Stimulated activated naive CD8-positive, alpha-beta T cell treated with anti-CD3 and anti-CD28 coated beads, Interleukin-15, amount 100 ng/mL, for 72 hours (primary cell): ENCODE results near the gene FNDC8.
A peak's percentile ranks its signal among the peaks of the same experiment; 100 is the strongest.
"Not testable (repeated sequence)": the region's sequence is repeated elsewhere in the genome, so short reads cannot be mapped to it uniquely, and the experiment has no call there.

ENCODE experiments used
- ATAC-seq: fragments of 150-1000 bp; cut with Tn5 transposase; 2 replicates; pipeline ENCODE4 v1.10.0; 2021; ENCODE audit warnings: mild to moderate bottlenecking, moderate library complexity
- DNase-seq, 2 donors: peaks; one replicate each; pipeline ENCODE4 v3.0.0; 2021 to 2022
- H3K27ac Mint-ChIP-seq, 2 donors: one replicate each; pipeline ENCODE4 v1.8.0; 2022; ENCODE audit warnings: mild to moderate bottlenecking in 2 of 2, mixed read lengths in 2 of 2, moderate library complexity in 2 of 2
- H3K27me3 Mint-ChIP-seq: one replicate; pipeline ENCODE4 v1.8.0; 2022; ENCODE audit warnings: mixed read lengths
- H3K4me1 Mint-ChIP-seq: one replicate; pipeline ENCODE4 v1.8.0; 2022; ENCODE audit warnings: mild to moderate bottlenecking, mixed read lengths
- H3K4me3 Mint-ChIP-seq, 2 donors: one replicate each; pipeline ENCODE4 v1.8.0; 2022; ENCODE audit warnings: mild to moderate bottlenecking in 2 of 2, mixed read lengths in 2 of 2, moderate library complexity in 1 of 2
- H3K9me3 Mint-ChIP-seq, 2 donors: one replicate each; pipeline ENCODE4 v1.8.0; 2022; ENCODE audit warnings: mixed read lengths in 2 of 2

Gene FNDC8

DNA sequence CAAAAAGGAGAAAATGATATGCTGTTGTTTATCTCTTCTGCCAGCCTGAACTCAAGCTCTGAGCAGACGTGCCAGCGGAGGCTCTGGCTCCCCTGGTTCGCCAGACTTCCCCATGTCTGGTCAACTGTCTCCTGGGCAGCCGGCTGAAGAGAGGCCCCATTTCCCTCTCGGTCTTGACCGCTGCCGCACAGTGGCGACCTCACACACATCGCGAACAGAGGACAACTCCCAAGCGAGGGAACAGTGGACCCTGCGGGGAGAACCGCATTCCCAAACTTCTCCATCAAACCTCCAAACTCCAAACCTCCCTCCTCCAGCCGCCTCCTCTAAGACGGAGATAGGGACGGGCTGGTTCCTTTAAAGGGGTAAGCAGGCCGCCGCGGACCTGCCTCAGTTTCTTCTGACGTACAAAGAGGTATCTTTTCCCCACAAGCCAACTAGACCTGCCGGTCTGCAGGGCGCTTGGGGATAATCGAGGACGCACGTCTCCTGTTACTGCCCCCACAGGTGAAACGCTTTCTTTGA lies 33.0 kb upstream of the FNDC8 start:
- peaks cover 74% of the 10 kb centered on the region for H3K4me1 Mint-ChIP-seq
- no peaks in the 10 kb centered on the region for H3K27me3 Mint-ChIP-seq
- ATAC-seq (peak; percentile 19), DNase-seq (peak in 1 of 2 donors; percentile 57)
- H3K4me3 Mint-ChIP-seq = peak overlapping the region; percentile 95 to 96
- H3K9me3 Mint-ChIP-seq = no peaks in the 10 kb centered on the region
- H3K27ac Mint-ChIP-seq = peak overlapping the region; percentile 93 to 98

DNA sequence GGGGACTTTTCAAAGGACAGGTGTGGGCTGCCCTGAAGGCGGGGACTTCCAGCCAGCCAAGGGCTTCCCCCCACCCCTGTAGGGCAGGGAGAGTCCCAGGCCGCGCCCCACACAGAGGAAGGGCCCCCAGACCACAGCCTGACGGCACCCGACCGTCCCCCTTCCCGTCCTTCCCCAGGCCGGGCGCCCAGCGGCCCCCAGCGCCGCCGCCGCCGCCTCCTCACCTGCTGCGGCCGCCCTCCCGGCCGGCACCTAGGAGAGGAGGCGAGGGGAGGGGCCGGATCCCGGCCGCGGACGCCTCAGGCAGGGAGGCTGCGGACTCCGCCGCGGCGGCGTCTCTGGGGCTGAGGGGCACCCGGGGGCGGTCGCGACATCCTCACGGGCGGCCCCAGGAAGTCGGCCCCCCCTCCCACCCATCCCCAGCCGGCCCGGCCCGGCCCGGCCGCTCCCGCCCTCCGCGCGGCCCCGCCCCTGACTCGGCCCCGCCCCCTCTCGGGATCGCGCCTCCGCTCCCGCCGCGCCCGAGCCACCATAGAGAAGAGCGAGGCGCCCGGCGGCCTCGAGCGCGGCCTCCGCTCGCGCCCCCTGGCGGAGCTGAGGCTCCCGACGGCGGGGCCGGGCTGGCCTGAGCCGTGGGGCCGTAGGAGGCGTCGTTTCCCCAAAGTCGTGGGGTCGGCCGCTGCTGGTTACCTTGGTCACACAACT lies 32.4 kb upstream of the FNDC8 start:
- peak overlapping the region; percentile 95 to 96 for H3K4me3 Mint-ChIP-seq
- peak overlapping the region; percentile 94 to 98 for H3K27ac Mint-ChIP-seq
- DNase-seq (peak; percentile 94), ATAC-seq (peak; percentile 89)
- H3K4me1 Mint-ChIP-seq = peaks cover 67% of the 10 kb centered on the region
- H3K27me3 Mint-ChIP-seq = no peaks in the 10 kb centered on the region
- no peaks in the 10 kb centered on the region for H3K9me3 Mint-ChIP-seq

DNA sequence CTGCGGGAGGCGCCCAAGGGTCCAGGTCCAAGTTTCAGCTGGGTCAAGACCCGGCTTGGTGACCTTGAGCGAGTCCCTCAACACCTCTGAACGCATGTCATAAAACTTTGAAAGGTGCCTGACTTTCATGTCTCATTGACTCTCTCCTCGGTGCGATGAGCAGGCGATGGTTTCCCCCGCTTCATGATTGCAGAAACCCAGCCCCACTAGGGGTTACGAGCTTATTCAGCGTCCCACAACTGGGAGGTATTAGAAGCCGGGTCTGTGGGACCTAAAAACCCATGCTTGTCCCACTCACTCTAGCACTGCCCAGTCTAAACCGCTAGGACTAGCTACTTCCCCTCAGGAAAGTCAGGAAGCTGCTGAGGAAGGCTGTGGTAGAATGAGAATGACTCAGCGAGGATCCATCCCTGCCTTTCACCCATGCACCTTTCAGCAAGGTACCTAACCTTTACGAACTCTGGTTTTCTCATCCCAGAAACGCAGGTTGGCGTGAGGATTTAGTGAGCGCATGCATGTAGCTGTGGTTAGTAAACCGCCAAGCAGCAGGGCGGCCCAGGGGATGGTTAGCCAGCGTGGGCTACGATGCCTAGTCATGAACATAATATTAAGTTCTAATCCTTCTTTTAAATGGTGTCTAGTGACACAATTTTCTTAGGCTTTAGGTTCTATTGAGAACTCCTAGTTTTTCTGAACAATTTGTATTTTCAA lies 31.7 kb upstream of the FNDC8 start:
- H3K27me3 Mint-ChIP-seq = no peaks in the 10 kb centered on the region
- DNase-seq (peak in 1 of 2 donors; percentile 44), ATAC-seq (peak; percentile 45)
- peaks cover 60% of the 10 kb centered on the region for H3K4me1 Mint-ChIP-seq
- H3K4me3 Mint-ChIP-seq = peak overlapping the region; percentile 87 to 88
- no peaks in the 10 kb centered on the region for H3K9me3 Mint-ChIP-seq
- H3K27ac Mint-ChIP-seq = peak overlapping the region; percentile 92 to 94

DNA sequence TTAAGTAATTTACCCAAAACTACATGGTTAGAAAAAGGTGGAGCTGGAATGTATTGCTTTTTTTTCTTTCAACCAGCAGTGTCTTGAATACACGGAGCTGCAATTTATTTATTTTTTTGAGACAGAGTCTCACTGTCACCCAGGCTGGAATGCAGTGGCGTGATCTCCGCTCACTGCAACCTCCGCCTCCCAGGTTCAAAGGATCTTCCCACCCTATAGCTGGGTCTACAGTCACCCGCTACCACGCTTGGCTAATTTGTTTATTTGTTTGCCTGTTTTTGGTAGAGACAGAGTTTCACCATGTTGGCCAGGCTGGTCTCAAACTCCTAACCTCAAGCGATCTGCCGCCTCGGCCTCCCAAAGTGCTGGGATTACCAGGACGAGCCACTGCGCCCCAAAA lies 30.7 kb upstream of the FNDC8 start:
- not testable (repeated sequence) for DNase-seq, H3K27ac Mint-ChIP-seq, H3K9me3 Mint-ChIP-seq, ATAC-seq, H3K27me3 Mint-ChIP-seq
- Mint-ChIP-seq H3K4me3 (peak overlapping the region; percentile 26 to 42), H3K4me1 (peaks cover 51% of the 10 kb centered on the region)

DNA sequence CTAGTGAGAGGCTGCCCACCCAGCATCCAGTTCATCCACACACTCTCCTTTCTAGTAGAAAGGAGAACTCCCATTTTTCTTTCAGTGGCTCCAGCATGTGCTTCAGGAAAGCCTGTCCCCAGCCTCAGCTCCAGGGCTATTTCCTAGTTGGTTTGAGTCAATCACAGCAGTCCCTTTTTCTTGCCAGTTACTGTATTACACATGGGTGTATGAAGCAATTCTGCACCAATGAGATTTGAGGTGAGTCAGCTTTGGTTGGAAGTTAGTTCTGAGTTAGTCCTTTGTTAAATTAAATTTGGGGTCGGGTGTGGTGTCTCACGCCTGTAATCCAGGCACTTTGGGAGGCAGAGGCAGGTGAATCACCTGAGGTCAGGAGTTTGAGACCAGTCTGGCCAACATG lies 26.5 kb upstream of the FNDC8 start:
- ATAC-seq (no peak), DNase-seq (no peak)
- H3K4me3 Mint-ChIP-seq = no peak overlapping the region
- H3K4me1 Mint-ChIP-seq = peaks cover 21% of the 10 kb centered on the region
- H3K9me3 Mint-ChIP-seq = no peaks in the 10 kb centered on the region
- H3K27ac Mint-ChIP-seq = no peak overlapping the region
- H3K27me3 Mint-ChIP-seq = no peaks in the 10 kb centered on the region

DNA sequence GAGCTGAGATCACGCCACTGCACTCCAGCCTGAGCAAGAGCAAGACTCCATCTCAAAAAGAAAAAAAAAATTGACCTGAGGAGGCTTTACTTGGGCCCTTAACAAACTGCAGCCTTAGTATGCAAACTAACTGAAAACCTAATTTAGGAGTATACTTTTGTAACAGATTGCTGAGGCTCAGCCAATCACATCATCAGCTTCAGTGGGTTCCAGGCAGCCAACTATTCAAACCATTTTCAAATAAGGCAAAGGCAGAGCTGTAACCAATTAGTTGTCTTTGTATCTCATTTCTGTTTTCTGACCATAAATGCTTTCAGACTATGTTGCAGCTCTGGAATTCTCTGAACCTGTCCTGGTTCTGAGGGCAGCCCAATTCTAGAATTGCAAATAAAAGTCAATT lies 25.7 kb upstream of the FNDC8 start:
- Mint-ChIP-seq H3K27ac (no peak overlapping the region), H3K4me1 (peaks cover 13% of the 10 kb centered on the region), H3K4me3 (no peak overlapping the region), H3K9me3 (no peaks in the 10 kb centered on the region), H3K27me3 (no peaks in the 10 kb centered on the region)
- ATAC-seq = no peak
- DNase-seq = no peak

DNA sequence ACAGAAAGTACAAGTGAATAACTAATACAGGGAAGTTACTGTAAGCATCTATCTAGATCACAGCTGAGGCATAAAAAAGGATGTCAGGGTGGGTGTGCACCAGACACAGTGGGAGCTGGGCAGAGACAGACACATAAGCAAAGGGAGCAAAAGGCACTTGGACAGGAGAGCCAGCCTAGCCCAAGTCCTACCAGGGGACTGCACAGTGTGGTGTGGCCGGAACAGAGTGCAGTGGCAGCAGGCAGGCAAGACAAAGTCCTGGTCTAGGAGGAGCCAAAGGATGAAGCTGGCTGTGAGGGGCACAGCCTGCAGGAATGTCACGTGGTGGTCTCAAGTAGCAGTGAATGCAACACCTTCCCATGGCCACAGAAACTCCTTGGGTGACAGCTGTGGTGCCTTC lies 23.6 kb upstream of the FNDC8 start:
- ATAC-seq = no peak
- DNase-seq = no peak
- peaks cover 18% of the 10 kb centered on the region for H3K4me1 Mint-ChIP-seq
- H3K4me3 Mint-ChIP-seq = no peak overlapping the region
- no peak overlapping the region for H3K27ac Mint-ChIP-seq
- H3K27me3 Mint-ChIP-seq = no peaks in the 10 kb centered on the region
- no peaks in the 10 kb centered on the region for H3K9me3 Mint-ChIP-seq

DNA sequence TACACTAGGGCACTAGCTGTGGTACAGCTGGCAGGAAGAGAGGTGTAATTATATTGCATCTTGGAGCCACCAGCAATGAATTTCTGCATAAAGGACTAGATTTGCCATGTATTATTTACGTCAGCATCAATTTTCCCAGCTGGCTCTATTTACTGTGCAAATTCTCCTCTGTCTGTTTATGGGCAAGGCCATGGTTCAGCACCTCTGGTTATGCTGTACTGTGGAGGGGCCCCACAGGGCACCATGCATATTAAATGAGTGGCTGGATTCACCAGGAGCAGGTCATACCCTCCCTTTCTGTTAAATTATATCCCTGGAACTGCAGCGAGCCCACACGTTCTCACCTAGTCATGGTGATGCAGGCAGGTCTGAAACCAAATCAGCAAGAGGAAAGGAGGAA lies 21.5 kb upstream of the FNDC8 start:
- Mint-ChIP-seq H3K9me3 (no peaks in the 10 kb centered on the region), H3K4me1 (peaks cover 18% of the 10 kb centered on the region), H3K27me3 (no peaks in the 10 kb centered on the region), H3K4me3 (no peak overlapping the region), H3K27ac (no peak overlapping the region)
- ATAC-seq (no peak), DNase-seq (no peak)

DNA sequence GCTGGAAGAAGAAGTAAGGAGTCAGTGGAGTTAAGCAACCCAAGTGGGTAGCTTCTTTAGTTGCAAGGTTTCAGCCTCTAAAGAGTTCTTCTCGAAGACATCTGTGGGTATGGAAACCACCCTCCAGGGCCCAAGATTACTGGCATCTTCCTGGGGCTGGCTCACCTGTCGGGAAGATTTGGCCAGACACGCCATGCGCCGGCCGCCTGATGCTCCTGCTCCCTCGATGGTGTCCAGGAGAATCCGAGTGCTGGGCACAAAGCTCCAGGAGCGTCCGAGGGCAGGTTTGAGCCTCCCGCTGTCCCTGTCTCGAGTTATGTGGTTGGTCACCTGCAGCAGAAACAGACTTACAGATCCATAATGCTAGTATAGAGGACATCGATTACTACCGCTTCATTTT lies 20.4 kb upstream of the FNDC8 start:
- Mint-ChIP-seq H3K4me1 (peaks cover 18% of the 10 kb centered on the region), H3K27me3 (no peaks in the 10 kb centered on the region), H3K4me3 (no peak overlapping the region), H3K27ac (peak overlapping the region in 1 of 2 donors; percentile 8), H3K9me3 (no peaks in the 10 kb centered on the region)
- ATAC-seq (no peak), DNase-seq (no peak)

DNA sequence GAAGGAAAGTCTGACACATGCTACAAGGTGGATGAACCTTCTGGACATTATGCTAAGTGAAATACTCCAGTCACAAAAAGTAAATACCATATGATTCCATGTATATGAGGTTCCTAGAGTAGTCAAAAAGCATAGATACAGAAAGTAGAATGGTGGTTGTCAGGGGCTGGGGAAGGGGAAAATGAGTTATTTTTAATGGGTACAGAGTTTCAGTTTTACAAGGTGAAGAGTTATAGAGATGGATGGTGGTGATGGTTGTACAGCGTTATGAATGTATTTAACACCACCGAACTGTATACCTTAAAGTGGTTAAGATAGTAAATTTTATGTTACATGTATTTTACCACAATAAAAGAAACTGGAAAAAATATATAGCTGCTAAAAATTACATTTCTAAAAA lies 19.7 kb upstream of the FNDC8 start:
- ATAC-seq (peak; percentile 67), DNase-seq (no peak)
- Mint-ChIP-seq H3K27ac (no peak overlapping the region), H3K27me3 (no peaks in the 10 kb centered on the region), H3K4me3 (no peak overlapping the region), H3K9me3 (no peaks in the 10 kb centered on the region), H3K4me1 (peaks cover 18% of the 10 kb centered on the region)

DNA sequence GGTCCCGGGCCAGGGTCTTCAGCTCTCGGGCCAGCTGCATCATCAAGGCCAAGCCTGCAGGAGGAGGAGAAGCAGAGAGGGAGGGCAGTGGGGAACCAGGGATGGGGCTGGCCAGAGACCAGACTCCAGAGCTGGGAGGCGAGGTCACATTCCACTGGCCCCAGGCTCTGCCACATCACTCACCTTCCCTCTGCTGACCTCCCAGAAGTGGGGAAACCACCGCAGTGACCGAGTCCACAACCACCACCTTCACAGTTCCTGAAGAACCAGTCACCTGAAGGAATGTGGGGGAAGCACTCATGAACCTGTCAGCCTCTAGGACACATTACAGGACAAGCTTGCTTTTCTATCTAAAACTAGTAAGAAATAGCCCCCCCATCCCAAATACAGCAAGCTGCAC lies 18.1 kb upstream of the FNDC8 start:
- ATAC-seq (no peak), DNase-seq (no peak)
- peaks cover 12% of the 10 kb centered on the region for H3K4me1 Mint-ChIP-seq
- H3K27ac Mint-ChIP-seq = peak overlapping the region in 1 of 2 donors; percentile 59
- H3K27me3 Mint-ChIP-seq = no peaks in the 10 kb centered on the region
- no peak overlapping the region for H3K4me3 Mint-ChIP-seq
- H3K9me3 Mint-ChIP-seq = no peaks in the 10 kb centered on the region

DNA sequence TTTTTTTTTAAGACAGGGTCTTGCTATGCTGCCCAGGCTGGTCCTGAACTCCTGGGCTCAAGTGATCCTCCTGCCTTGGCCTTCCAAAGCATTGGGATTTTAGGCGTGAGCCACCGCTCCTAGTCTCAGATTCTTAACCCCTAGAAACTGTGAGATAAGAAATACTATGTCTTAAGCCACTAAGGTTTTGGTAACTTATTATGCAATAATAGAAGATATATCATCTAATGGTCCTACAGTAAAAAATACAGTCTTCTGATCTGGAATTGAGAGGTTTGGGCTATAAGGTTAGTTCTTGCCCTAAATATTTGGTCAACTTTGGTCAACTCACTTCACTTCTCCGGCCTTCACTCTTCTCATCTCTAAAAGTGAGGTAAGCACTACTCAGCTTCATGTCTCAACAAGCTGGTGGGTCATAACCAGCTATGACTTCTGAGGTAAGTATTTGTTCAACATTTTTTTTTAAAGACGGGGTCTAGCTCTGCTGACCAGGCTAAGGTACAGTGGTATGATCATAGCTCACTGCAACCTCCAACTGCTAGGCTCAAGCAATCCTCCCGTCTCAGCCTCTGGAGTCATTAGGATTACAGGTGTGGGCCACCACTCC lies 16.5 kb upstream of the FNDC8 start:
- ATAC-seq (no peak), DNase-seq (no peak)
- H3K9me3 Mint-ChIP-seq = no peaks in the 10 kb centered on the region
- H3K4me1 Mint-ChIP-seq = peaks cover 12% of the 10 kb centered on the region
- no peak overlapping the region for H3K4me3 Mint-ChIP-seq
- no peaks in the 10 kb centered on the region for H3K27me3 Mint-ChIP-seq
- H3K27ac Mint-ChIP-seq = no peak overlapping the region

DNA sequence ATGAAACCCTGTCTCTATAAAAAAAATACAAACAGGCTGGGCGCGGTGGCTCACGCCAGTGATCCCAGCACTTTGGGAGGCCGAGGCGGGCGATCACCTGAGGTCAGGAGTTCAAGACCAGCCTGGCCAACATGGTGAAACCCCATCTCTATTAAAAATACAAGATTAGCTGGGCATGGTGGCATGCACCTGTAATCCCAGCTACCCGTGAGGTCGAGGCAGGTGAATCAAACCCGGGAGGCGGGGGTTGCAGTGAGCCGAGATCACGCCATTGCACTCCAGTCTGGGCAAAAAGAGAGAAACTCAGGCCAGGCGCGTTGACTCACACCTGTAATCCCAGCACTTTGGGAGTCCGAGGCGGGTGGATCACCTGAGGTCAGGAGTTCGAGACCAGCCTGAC lies 10.6 kb upstream of the FNDC8 start:
- peaks cover 11% of the 10 kb centered on the region for H3K4me1 Mint-ChIP-seq
- not testable (repeated sequence) for H3K4me3 Mint-ChIP-seq, DNase-seq, H3K27ac Mint-ChIP-seq, H3K9me3 Mint-ChIP-seq, H3K27me3 Mint-ChIP-seq, ATAC-seq

DNA sequence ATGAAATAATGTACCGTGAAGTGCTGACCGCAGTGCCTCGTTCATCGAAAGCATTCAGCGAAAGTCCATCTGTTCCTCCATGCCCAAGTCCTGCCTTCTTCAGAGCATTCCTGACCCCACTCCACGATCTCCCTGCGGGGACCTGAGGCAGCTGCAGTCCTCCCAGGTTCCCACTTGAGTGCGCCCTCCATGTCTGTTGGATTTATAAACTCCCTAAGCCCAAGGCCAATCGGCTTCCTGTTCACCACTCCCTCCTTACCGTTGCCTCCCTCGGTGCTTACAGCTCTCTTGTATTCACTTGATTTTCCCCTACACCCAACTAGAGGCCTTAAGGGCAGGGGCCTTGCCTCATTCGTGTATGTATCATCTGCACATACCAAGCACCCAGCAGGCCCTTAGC lies 4.6 kb upstream of the FNDC8 start:
- no peaks in the 10 kb centered on the region for H3K9me3 Mint-ChIP-seq
- peak overlapping the region in 1 of 2 donors; percentile 19 for H3K27ac Mint-ChIP-seq
- no peaks in the 10 kb centered on the region for H3K27me3 Mint-ChIP-seq
- H3K4me3 Mint-ChIP-seq = no peak overlapping the region
- H3K4me1 Mint-ChIP-seq = peaks cover 53% of the 10 kb centered on the region
- ATAC-seq (no peak), DNase-seq (no peak)

DNA sequence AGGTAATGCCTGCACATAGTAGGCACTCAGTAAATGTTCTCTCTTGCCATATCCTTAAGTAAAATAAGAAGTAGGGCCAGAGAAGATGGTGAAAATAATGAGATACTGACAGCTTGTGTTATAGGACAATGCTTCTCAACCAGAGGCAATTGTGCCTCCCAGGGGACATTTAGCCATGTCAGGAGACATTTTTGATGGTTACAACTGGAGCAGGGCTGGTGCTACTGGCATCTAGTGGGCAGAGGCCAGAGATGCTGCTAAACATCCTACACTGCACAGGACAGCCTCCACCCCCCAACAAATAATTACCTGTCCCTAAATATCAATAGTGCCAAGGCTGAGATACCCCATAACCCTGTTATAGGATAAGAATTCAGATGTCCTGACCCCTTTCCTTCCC lies 3.4 kb upstream of the FNDC8 start:
- Mint-ChIP-seq H3K4me3 (peak overlapping the region; percentile 90 to 98), H3K27me3 (no peaks in the 10 kb centered on the region), H3K27ac (peak overlapping the region in 1 of 2 donors; percentile 41), H3K4me1 (peaks cover 50% of the 10 kb centered on the region), H3K9me3 (no peaks in the 10 kb centered on the region)
- ATAC-seq (peak; percentile 63), DNase-seq (peak; percentile 28 to 54)
